GM23338 (cell line): ENCODE measurements around the gene SAPCD1. TPM values are rescaled to one million over a fixed set of nuclear protein-coding genes. Genes with fewer than 3 reads are reported as not detected.

ENCODE experiments used
- ATAC-seq: fragments of 200-7000 bp; cut with Tn5 transposase; 3 replicates; pipeline ENCODE4 v1.9.1; 2020
- DNase-seq: peaks from one replicate; pipeline ENCODE4 v3.0.0-alpha.2; 2015; ENCODE audit warnings: low spot score
- H2AFZ ChIP-seq: fragments of 200-600 bp; sonication (generic); 2 replicates; pipeline ENCODE4 v1.8.0; 2016; ENCODE audit warnings: antibody characterized with exemption, mild to moderate bottlenecking, moderate library complexity
- H3F3A ChIP-seq: fragments of 200-600 bp; sonication (generic); replicated peaks from 2 replicates; pipeline ENCODE4 v1.8.0; 2017; ENCODE audit warnings: antibody characterized with exemption, mixed run types, low read depth
- H3K27ac ChIP-seq: fragments of 200-600 bp; sonication (generic); 2 replicates; pipeline ENCODE4 v1.6.1; 2016; ENCODE audit warnings: low read depth
- H3K27me3 ChIP-seq: fragments of 200-600 bp; sonication (generic); 2 replicates; pipeline ENCODE4 v1.8.0; 2016; ENCODE audit warnings: mild to moderate bottlenecking, mixed run types, moderate library complexity; ENCODE audit not compliant: insufficient read depth
- H3K36me3 ChIP-seq: fragments of 200-600 bp; sonication (generic); 2 replicates; pipeline ENCODE4 v1.8.0; 2016; ENCODE audit warnings: mild to moderate bottlenecking; ENCODE audit not compliant: insufficient read depth
- H3K4me1 ChIP-seq: fragments of 200-600 bp; sonication (generic); 2 replicates; pipeline ENCODE4 v1.8.0; 2016; ENCODE audit warnings: mild to moderate bottlenecking, moderate library complexity; ENCODE audit not compliant: insufficient read depth
- H3K4me2 ChIP-seq: fragments of 200-600 bp; sonication (generic); 2 replicates; pipeline ENCODE4 v1.7.1; 2017; ENCODE audit warnings: mixed run types
- H3K4me3 ChIP-seq: fragments of 200-600 bp; sonication (generic); 2 replicates; pipeline ENCODE4 v1.6.1; 2016; ENCODE audit warnings: mixed run types
- H3K79me2 ChIP-seq: fragments of 200-600 bp; sonication (generic); replicated peaks from 2 replicates; pipeline ENCODE4 v1.8.0; 2017; ENCODE audit warnings: mild to moderate bottlenecking; ENCODE audit not compliant: insufficient read depth
- H3K9me2 ChIP-seq: fragments of 200-600 bp; sonication (generic); 2 replicates; pipeline ENCODE4 v1.8.0; 2017; ENCODE audit not compliant: insufficient read depth
- H4K20me1 ChIP-seq: fragments of 200-600 bp; sonication (generic); replicated peaks from 2 replicates; pipeline ENCODE4 v1.8.0; 2017; ENCODE audit warnings: mild to moderate bottlenecking; ENCODE audit not compliant: insufficient read depth
- H3K27ac Mint-ChIP-seq: 2 replicates; pipeline ENCODE4 v1.8.0; 2020; ENCODE audit warnings: inconsistent platforms, mild to moderate bottlenecking, moderate library complexity, mixed read lengths
- H3K27me3 Mint-ChIP-seq: 3 replicates; pipeline ENCODE4 v1.8.0; 2022; ENCODE audit warnings: low read depth, mild to moderate bottlenecking, moderate library complexity, mixed read lengths, inconsistent platforms; ENCODE audit not compliant: insufficient read depth, poor library complexity
- H3K36me3 Mint-ChIP-seq: 3 replicates; pipeline ENCODE4 v1.8.0; 2021; ENCODE audit warnings: low read depth, mild to moderate bottlenecking, inconsistent platforms, moderate library complexity, mixed read lengths
- H3K4me1 Mint-ChIP-seq: 3 replicates; pipeline ENCODE4 v1.8.0; 2020; ENCODE audit warnings: mild to moderate bottlenecking, inconsistent platforms, mixed read lengths
- H3K4me3 Mint-ChIP-seq: 3 replicates; pipeline ENCODE4 v1.8.0; 2021; ENCODE audit warnings: moderate library complexity, mild to moderate bottlenecking, inconsistent platforms, mixed read lengths
- H3K9me3 Mint-ChIP-seq: 3 replicates; pipeline ENCODE4 v1.8.0; 2020; ENCODE audit warnings: moderate library complexity, mild to moderate bottlenecking, inconsistent platforms, mixed read lengths
- EZH2phosphoT487 ChIP-seq: fragments of 200-600 bp; sonication (generic); IDR thresholded peaks from one replicate; pipeline ENCODE4 v1.8.1; 2018; ENCODE audit warnings: antibody characterized with exemption; ENCODE audit not compliant: unreplicated experiment
- JUNB ChIP-seq: IDR thresholded peaks from one replicate; pipeline ENCODE4 v1.6.1; 2016; ENCODE audit warnings: antibody characterized with exemption; ENCODE audit not compliant: unreplicated experiment
- NANOG ChIP-seq: IDR thresholded peaks from 2 replicates; pipeline ENCODE4 v1.6.1; 2016; ENCODE audit warnings: antibody characterized with exemption, borderline replicate concordance
- POLR2AphosphoS5 ChIP-seq: IDR thresholded peaks from 2 replicates; pipeline ENCODE4 v1.6.1; 2016; ENCODE audit warnings: antibody characterized with exemption, low read depth
- STAT1 ChIP-seq: IDR thresholded peaks from one replicate; pipeline ENCODE4 v1.6.1; 2016; ENCODE audit warnings: antibody characterized with exemption; ENCODE audit not compliant: unreplicated experiment
- ZNF114 ChIP-seq: fragments of 250-450 bp; sonication (Bioruptor Pico); IDR thresholded peaks from 2 replicates; pipeline ENCODE4 v1.5.0; 2020; ENCODE audit warnings: mild to moderate bottlenecking, moderate library complexity
- ZNF331 ChIP-seq: fragments of 250-450 bp; sonication (Bioruptor Pico); IDR thresholded peaks from 2 replicates; pipeline ENCODE4 v1.5.0; 2020; ENCODE audit warnings: low read depth, mild to moderate bottlenecking, moderate library complexity
- polyA plus RNA-seq: library from polyadenylated mRNA; unstranded; fragments of >200 nt; fragmentation: Nextera tagmentation; extraction: Ambion mirVana; gene quantifications from 2 replicates; pipeline ENCODE4 v1.2.1, GENCODE V29; 2016
- total RNA-seq: library from RNA; depleted of rRNA; stranded (reverse); fragments of >200 nt; shearing (Covaris generic); gene quantifications from 2 replicates; pipeline ENCODE4 v1.2.3, GENCODE V29; 2014
- TF ChIP-seq, protein P1 (sequence below), 2 experiments: fragments of 200-600 bp in 1 of 2; sonication (generic) in 1 of 2; conservative IDR thresholded peaks; 2 replicates each; pipeline versions ENCODE4 v1.5.1 to v1.6.1; 2016 to 2017; ENCODE audit warnings: antibody characterized with exemption in 2 of 2, low read depth in 2 of 2, mild to moderate bottlenecking in 2 of 2, moderate library complexity in 1 of 2
- TF ChIP-seq, protein P2 (sequence below): IDR thresholded peaks from 2 replicates; pipeline ENCODE4 v1.6.1; 2016; ENCODE audit warnings: antibody characterized with exemption

SAPCD1 gene
- total and polyA plus RNA-seq, 2 experiments from 2014 or later, result 3.9 to 5.0 TPM

DNA sequence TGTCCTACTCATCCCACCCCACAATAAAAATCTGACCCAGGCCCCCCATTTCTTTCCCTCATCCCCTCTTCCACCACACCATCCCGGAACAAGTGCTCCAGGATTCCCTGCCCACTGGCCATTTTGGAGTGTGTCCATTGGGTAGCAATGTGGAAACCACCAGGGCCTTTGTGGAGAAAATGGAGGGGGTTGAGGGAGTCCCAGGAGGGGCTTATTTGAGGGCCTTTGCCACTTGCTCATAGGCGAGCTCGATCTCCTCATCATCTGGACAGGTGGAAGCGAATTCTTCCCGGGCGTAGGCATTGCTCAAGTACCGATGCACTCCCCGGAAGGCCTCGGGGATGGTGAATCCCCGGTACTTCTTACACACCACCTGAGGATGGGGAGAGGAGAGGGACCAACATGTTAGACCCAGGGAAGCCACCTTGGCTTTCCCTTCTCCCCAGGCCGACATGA is 31.8 kb upstream of the SAPCD1 start (continued):
- TF ChIP-seq, protein P1, sequence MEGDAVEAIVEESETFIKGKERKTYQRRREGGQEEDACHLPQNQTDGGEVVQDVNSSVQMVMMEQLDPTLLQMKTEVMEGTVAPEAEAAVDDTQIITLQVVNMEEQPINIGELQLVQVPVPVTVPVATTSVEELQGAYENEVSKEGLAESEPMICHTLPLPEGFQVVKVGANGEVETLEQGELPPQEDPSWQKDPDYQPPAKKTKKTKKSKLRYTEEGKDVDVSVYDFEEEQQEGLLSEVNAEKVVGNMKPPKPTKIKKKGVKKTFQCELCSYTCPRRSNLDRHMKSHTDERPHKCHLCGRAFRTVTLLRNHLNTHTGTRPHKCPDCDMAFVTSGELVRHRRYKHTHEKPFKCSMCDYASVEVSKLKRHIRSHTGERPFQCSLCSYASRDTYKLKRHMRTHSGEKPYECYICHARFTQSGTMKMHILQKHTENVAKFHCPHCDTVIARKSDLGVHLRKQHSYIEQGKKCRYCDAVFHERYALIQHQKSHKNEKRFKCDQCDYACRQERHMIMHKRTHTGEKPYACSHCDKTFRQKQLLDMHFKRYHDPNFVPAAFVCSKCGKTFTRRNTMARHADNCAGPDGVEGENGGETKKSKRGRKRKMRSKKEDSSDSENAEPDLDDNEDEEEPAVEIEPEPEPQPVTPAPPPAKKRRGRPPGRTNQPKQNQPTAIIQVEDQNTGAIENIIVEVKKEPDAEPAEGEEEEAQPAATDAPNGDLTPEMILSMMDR (conservative IDR thresholded peaks at IDR 0.05; ENCODE audit: low read depth in 2 of 2), result no peak
- TF ChIP-seq STAT1, result no peak
- TF ChIP-seq EZH2phosphoT487, result no peak
- TF ChIP-seq, protein P2, sequence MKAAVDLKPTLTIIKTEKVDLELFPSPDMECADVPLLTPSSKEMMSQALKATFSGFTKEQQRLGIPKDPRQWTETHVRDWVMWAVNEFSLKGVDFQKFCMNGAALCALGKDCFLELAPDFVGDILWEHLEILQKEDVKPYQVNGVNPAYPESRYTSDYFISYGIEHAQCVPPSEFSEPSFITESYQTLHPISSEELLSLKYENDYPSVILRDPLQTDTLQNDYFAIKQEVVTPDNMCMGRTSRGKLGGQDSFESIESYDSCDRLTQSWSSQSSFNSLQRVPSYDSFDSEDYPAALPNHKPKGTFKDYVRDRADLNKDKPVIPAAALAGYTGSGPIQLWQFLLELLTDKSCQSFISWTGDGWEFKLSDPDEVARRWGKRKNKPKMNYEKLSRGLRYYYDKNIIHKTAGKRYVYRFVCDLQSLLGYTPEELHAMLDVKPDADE, result no peak
- no peak for TF ChIP-seq ZNF114
- TF ChIP-seq NANOG, result no peak

DNA sequence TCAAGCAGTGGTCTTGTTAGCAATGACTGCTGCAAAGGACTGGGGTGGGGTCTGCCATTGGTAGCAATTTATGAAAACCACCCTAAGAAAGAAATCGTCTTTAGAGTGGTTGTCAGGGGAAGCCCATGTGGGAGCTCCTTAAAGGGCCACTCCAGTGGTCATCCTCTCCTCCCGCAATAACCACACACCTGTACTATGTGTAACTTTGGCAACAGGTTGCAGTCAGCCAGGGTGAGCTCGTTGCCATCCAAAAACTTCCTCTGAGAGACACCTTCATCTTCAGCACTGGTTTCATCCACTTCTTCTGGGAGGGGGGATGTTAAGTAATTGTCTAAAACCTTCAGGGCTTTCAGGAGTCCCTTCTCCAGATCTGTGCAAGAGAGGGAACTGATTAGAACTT is 30.4 kb upstream of the SAPCD1 start:
- ATAC-seq (no peak), DNase-seq (no peak)
- Mint-ChIP-seq H3K4me1 (peaks cover 36% of the 10 kb centered on the region), H3K9me3 (no peaks in the 10 kb centered on the region), H3K36me3 (peaks cover 51% of the 10 kb centered on the region), H3K27me3 (peaks cover 22% of the 10 kb centered on the region), H3K27ac (no peak overlapping the region), H3K4me3 (no peak overlapping the region)
- H3K4me2 ChIP-seq, result no peak overlapping the region
- no peaks in the 10 kb centered on the region for H3K9me2 ChIP-seq
- H3K27me3 ChIP-seq, result peaks cover 8% of the 10 kb centered on the region; the same call in 1 of the 2 replicates
- H3F3A ChIP-seq, result peaks cover 52% of the 10 kb centered on the region
- no peak overlapping the region for H3K27ac ChIP-seq
- peaks cover 26% of the 10 kb centered on the region for H3K4me1 ChIP-seq
- peaks cover 27% of the 10 kb centered on the region for H3K79me2 ChIP-seq
- TF ChIP-seq STAT1 (no peak), EZH2phosphoT487 (no peak), JUNB (no peak), POLR2AphosphoS5 (no peak), ZNF331 (CRISPR knock-in tag) (no peak)
- TF ChIP-seq, protein P2, result no peak
- TF ChIP-seq, protein P1 (conservative IDR thresholded peaks at IDR 0.05; ENCODE audit: low read depth in 2 of 2), result no peak
- no peak overlapping the region for H2AFZ ChIP-seq
- H4K20me1 ChIP-seq, result peaks cover 11% of the 10 kb centered on the region; the same call in 1 of the 2 replicates
- no peak overlapping the region for H3K4me3 ChIP-seq
- H3K36me3 ChIP-seq, result peaks cover 29% of the 10 kb centered on the region
